HG02943 (cell line): ENCODE measurements around the gene YAP1.

Experiments used
- ATAC-seq: cut with Tn5 transposase; IDR thresholded peaks from one replicate; pipeline ENCODE4 v1.9.1; 2021; ENCODE audit warnings: mild to moderate bottlenecking, low read depth, moderate library complexity; ENCODE audit not compliant: unreplicated experiment

The YAP1 gene

DNA sequence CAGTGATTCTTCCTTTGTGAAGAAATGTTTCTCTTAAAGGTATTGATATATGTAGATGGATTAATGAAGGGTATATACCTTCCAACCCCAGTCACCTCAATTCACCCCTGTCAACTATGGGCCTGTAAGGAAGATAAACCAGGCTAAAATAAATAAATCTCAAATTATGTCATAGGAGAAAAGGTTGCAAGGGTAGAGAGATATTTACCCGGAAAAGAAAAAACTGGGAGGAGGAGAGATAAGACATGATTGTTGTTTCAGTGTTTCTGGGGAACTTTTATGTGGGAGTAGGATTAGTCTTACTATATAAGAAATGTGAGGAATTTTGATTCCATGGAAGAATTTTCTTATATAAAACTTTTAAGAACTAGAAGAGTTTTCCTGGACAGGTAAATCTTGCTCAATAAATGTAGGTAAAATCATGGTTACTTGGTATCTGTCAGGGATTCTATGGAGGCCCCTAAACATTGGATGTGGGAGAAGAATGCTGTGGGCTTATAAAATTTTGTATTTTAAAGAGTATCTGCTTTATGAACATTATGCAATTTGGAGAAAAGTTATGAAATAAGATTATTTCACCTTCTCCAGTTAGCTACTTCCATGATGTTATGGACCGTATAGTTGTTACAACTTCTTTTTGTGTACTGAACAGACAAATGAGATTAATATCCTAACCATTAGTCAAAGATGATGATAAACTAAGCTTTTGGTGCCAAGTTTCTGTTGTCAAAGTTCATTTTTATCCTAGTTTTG is 6.4 kb downstream of the YAP1 start:
- no peak for ATAC-seq

- no peak for ATAC-seq
Measured at GRCh38 chr11:102117472-102118113, 7.3 kb downstream of the YAP1 start.

DNA sequence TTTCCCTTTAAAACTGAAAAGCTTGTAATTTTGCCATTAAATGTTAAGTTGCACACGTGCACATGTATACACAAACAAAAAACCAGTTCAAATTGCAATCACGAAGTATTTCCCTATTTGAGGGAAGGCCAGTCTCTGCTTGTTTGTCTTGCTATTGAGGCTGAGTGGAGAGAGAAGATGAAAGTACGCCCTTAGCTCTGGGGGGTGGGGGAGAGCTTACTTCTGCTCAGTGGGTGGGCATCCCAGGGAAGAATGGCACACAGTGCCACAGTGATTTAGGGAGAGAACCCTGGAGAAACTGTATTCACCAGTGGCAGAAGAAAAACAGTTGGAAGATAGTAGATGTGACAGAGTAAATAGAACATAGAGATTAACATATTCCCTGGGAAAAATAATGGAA is 8.7 kb downstream of the YAP1 start:
- ATAC-seq, result no peak

GRCh38 chr11:102119997-102120396 is 9.8 kb downstream of the YAP1 start:
- no peak for ATAC-seq

GRCh38 chr11:102120437-102120973 is 10.3 kb downstream of the YAP1 start:
- ATAC-seq, result no peak

DNA sequence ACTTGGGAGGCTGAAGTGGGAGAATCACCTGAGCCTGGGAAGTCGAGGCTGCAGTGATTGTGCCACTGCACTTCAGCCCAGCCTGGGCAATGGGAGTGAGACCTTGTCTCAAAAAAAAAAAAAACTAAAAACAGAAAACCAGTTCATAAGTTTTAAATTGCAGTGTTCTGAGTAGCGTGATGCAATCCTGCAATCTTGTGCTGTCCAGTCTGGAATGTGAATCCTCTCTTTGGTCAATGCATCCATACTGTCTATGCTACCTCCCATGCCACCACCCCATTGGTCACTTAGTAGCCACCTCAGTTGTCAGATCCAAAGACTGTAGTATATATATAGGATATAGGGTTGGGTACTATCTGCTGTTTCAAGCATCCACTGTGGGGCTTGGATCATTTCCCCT is 11.1 kb downstream of the YAP1 start:
- ATAC-seq, result no peak

GRCh38 chr11:102134597-102134996 is 24.4 kb downstream of the YAP1 start:
- no peak for ATAC-seq

- ATAC-seq, result no peak
Measured at GRCh38 chr11:102135256-102135655, 25.0 kb downstream of the YAP1 start.

DNA sequence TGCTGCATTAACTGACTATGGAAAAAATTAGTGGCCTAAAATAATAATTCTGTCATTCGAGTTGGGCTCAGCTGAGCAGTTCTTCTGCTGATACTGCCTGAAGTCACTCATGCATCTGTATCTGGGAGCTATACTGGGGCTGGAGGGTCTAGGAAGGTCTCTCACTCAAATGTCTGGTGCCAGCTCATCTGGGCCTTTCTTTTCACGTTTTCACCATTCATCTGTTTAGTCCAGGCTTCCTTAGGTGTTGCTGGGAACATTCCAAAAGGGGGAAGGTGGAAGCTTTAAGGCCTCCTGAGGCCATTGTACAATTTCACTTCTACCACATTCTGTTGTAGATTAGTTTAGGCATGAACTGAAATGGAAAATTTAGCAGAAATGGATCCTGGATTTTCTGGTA is 28.0 kb downstream of the YAP1 start:
- ATAC-seq, result no peak

DNA sequence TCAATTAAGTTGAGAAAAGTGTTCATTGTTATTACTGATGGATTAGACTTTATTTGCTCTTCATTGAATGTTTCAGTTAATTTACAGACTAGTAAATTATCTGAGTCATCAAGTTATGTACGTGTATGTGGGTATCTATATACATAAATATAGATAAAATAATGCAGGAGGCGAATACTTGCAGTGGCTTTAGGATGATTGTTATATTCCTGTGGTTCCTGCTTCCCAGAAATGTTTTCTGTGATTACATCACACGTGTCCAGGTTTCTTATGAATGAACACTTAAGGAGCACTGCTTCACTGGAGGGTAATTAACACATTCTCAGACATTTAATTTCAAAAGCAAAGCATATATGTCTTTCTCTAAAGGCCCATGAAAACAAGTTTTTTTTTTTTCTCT is 28.4 kb downstream of the YAP1 start:
- no peak for ATAC-seq

- no peak for ATAC-seq
Measured at GRCh38 chr11:102139081-102139498, 28.8 kb downstream of the YAP1 start.

DNA sequence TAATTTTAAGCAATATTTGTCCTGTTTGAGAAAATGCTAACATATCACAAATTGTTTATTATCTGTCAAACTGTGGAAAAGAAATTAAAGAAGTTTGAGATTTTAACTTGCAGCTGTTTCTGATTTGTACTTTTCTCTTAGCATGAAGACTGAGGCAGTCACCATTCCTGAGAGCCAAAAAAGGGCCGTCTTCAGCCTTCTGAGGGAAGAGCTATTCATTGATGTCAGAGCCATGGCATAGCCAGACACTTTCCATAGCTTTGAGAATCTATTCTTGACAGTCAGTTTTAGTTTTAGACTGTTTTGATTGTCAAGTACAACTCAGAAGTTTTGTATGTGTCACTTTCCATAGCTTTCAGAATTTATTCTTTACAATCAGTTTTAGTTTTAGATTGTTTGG is 32.1 kb downstream of the YAP1 start:
- no peak for ATAC-seq

GRCh38 chr11:102143867-102144266 is 33.6 kb downstream of the YAP1 start:
- ATAC-seq, result no peak

DNA sequence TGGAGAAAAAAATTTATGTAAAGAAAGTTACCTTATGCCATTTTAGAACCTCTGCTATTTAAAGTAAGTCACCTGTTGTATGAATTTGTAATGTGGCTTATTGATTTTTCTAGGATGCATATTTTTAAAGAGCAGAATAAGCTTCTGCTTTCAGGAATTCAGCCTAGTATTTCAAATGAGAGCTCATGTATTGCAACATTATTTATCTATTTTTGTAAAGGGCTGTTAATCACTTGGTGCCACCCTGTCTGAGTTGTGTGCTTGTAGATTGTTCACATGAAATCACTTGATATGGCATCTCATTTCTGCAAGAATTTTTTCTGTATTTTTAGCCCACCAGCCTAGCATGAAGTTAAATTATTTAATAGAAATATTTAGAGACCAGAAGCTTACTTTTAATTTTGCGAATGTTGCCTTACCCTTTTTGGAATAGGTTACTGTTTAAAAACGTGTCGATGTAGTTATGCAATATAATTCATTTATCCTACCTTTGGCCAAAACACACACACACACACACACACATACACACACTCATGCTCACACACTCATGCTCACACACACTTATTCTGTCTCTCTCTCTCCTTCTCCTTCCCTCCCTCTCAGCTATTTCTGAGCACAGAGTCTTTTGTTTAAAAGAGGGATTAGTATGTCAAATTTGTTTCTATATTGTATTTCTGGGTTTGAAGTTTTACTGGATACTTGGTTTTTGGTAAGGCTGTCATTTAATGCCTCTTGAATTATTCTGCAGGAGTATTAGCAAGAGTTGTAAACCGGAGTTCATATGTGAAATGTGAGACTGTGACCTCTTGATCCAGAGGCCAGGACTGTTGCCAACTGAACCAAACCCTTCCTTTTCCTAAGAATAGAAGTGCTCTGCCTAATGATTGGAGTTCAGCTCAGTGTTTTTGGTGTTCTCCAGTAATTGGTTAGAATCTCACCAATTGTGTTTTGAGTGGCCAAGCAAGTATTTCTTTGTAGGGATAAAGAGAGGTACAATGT is 34.4 kb downstream of the YAP1 start:
- no peak for ATAC-seq

GRCh38 chr11:102147015-102147414 is 36.8 kb downstream of the YAP1 start:
- no peak for ATAC-seq

GRCh38 chr11:102147632-102148031 is 37.4 kb downstream of the YAP1 start:
- no peak for ATAC-seq

DNA sequence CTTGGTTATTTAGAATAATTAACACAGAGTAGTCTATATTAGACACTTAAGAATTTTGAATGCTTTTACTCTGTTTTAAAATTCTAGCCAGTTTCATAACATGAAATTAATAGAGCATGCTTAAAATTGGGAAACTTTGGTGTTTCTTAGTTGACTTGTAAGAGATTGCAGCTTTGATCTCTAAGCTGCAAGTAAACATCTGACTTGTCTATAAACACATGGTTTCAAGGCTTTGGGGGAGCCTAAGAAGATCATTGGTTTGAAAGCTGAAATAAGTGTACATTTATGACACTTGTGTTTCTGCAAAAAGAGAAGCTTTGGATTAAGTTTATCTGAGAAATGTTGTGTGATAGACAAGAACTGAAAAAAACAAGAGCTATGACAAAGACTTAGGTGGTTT is 37.8 kb downstream of the YAP1 start:
- no peak for ATAC-seq

DNA sequence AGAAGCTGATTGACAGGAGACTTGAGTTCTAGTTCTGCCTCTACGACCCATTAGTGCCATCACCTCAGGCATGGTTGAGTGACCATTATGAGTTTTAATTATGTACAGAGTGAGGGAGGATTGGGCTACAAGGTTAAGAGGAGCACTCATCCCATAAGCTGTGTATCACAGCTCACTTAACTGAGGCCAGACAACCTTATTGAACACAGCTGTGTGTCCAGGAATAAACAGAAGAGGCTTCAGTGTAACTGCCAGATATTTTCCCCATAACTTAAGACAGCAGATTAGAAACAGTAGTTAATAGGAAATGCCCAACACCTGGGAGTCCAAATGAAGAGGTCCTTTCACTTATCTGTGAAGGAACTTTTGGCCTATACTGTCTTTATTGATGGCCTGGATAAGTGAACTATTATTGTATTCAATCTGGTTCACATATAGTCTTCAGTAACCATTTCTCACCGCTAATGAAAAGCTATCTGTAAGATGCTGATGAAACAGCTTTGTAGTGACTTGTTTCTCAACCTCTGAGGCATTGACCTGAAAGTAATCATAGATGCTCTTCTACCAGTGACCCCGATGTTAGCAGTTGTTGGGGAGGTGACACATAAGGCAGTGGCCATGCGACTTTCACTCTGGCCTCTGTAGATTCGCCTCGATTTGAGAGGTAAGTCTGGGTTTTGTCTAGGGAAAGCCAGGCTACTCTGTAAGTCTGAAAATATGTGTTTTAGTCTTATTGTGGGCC is 41.7 kb downstream of the YAP1 start:
- ATAC-seq, result no peak

DNA sequence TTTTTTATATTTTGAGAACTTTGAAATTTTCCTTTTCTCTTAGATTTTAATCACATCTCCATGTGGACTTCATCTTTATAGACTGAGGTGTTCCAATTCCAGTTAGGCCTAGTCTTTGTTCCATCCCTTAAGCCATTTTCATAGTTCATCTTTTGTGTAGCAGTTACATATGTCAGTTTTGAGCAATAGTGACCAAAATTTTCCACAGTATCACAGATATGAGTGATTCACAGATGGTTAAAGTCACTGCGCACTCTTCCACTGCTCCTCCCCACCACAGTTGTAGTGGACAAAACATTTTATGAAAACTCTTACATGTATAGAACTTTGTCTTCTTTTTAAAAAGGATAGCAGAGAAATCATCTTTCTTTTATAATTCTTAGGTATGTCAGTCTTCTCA is 42.8 kb downstream of the YAP1 start:
- no peak for ATAC-seq

GRCh38 chr11:102154806-102155205 is 44.6 kb downstream of the YAP1 start:
- ATAC-seq, result no peak
